ENCODE results near the gene VTI1A. TPM values are rescaled to one million over a fixed set of nuclear protein-coding genes. Genes with fewer than 3 reads are reported as not detected.

Gene VTI1A
- total RNA-seq, 1 experiment from 2014 or later, result 22.0 TPM

DNA sequence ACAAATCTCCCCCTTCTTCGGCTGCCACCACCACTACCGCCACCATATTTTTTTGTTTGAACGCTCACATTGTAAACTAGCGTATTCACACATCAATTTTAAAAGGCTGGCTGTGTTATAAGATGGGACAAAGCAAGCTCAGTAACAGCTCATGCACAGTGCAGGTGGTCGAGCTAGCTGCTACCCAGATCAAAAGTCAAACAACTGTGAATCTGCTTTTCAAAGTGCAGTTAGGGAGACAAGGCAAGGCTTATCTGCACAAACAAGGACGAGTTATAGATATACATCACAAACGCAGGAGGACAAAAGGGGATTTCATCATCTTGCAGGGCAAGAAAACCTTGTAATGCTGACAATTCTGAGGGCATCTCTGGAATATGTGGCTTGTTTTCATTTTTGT, 231.6 kb downstream of the VTI1A start:
- H3K4me1 Mint-ChIP-seq, result peaks cover 29 to 34% of the 10 kb centered on the region in 2 experiments
- no peak overlapping the region for H2BK5ac ChIP-seq (ENCODE audit: insufficient read length, low read length)
- no peak overlapping the region for H2BK15ac ChIP-seq (ENCODE audit: low read depth, low read length)
- H3K27me3 ChIP-seq (ENCODE audit: insufficient read depth, low read length), result no peaks in the 10 kb centered on the region
- H3K4me1 ChIP-seq (ENCODE audit: insufficient read depth, low read length), result peaks cover 9% of the 10 kb centered on the region; the same call in 1 of the 2 replicates
- H2AFZ ChIP-seq (ENCODE audit: low read length), result no peak overlapping the region
- no peak overlapping the region for H3K27ac Mint-ChIP-seq
- no peaks in the 10 kb centered on the region for H3K27me3 Mint-ChIP-seq (ENCODE audit: low read depth)
- no peak overlapping the region for H3K23ac ChIP-seq (ENCODE audit: insufficient read length, low read depth, low read length)
- no peak overlapping the region for H3K4ac ChIP-seq (ENCODE audit: low read depth, low read length)
- H3K23me2 ChIP-seq (ENCODE audit: insufficient read length, low read depth, low read length, poor library complexity, severe bottlenecking), result no peaks in the 10 kb centered on the region
- WGBS (ENCODE audit: extremely low coverage, insufficient read length, low lambda C conversion rate), result no CpG with 5 or more reads among the region's 7 CpGs
- H3K79me2 ChIP-seq (ENCODE audit: insufficient read depth, low read length), result no peaks in the 10 kb centered on the region
- H4K20me1 ChIP-seq (ENCODE audit: control insufficient read depth, insufficient read depth, insufficient read length), result no peaks in the 10 kb centered on the region
- no peak overlapping the region for H3K9ac ChIP-seq (ENCODE audit: extremely low read depth, insufficient read length, low read length)
- H3K56ac ChIP-seq (ENCODE audit: insufficient read length, low read depth, low read length), result no peak overlapping the region
- peak overlapping the region; percentile 14 for H2BK120ac ChIP-seq (ENCODE audit: low read depth, low read length, poor library complexity, severe bottlenecking)
- no peaks in the 10 kb centered on the region for H3K9me3 ChIP-seq (ENCODE audit: control insufficient read depth, low read depth, low read length)
- H2AK5ac ChIP-seq (ENCODE audit: insufficient read length, low read length), result no peak overlapping the region
- H3K18ac ChIP-seq (ENCODE audit: insufficient read length, low read depth, low read length), result peak overlapping the region; percentile 1
- no peak overlapping the region for H3K14ac ChIP-seq (ENCODE audit: insufficient read depth, low read length)
- H3T11ph ChIP-seq (ENCODE audit: low read length), result no peak overlapping the region
- no peak overlapping the region for H4K91ac ChIP-seq (ENCODE audit: insufficient read length, low read depth, low read length)
- no peak overlapping the region for H2BK20ac ChIP-seq (ENCODE audit: low read depth, low read length, poor library complexity, severe bottlenecking)
- H3K36me3 Mint-ChIP-seq (ENCODE audit: insufficient read depth in 1 of 3, low read depth in 3 of 3), result no peaks in the 10 kb centered on the region
- no peaks in the 10 kb centered on the region for H3K79me1 ChIP-seq (ENCODE audit: insufficient read depth, low read depth, low read length, poor library complexity, severe bottlenecking)
- H4K8ac ChIP-seq (replicated peaks; ENCODE audit: insufficient read length, low read depth, low read length), result no peak overlapping the region
- H3K27ac ChIP-seq (ENCODE audit: insufficient read length, low read depth, low read length), result peak overlapping the region; percentile 76
- H3K4me3 Mint-ChIP-seq, result no peak overlapping the region
- DNase-seq, result no peak
- no peaks in the 10 kb centered on the region for H3K9me3 Mint-ChIP-seq
- H2BK12ac ChIP-seq (ENCODE audit: insufficient read length, low read depth, low read length), result no peak overlapping the region
- no peak overlapping the region for H3K4me2 ChIP-seq (ENCODE audit: insufficient read depth, insufficient read length, low read length)
- no peak overlapping the region for H4K5ac ChIP-seq (ENCODE audit: insufficient read length, low read depth, low read length)
- TF ChIP-seq, protein P1, sequence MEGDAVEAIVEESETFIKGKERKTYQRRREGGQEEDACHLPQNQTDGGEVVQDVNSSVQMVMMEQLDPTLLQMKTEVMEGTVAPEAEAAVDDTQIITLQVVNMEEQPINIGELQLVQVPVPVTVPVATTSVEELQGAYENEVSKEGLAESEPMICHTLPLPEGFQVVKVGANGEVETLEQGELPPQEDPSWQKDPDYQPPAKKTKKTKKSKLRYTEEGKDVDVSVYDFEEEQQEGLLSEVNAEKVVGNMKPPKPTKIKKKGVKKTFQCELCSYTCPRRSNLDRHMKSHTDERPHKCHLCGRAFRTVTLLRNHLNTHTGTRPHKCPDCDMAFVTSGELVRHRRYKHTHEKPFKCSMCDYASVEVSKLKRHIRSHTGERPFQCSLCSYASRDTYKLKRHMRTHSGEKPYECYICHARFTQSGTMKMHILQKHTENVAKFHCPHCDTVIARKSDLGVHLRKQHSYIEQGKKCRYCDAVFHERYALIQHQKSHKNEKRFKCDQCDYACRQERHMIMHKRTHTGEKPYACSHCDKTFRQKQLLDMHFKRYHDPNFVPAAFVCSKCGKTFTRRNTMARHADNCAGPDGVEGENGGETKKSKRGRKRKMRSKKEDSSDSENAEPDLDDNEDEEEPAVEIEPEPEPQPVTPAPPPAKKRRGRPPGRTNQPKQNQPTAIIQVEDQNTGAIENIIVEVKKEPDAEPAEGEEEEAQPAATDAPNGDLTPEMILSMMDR (conservative IDR thresholded peaks at IDR 0.05), result no peak

Data from H9 (cell line).